H1 (cell line): ENCODE data around the gene TNFAIP2. TPM values are rescaled to one million over a fixed set of nuclear protein-coding genes. Genes with fewer than 3 reads are reported as not detected.
"Not testable (repeated sequence)": the region's sequence is repeated elsewhere in the genome, so short reads cannot be mapped to it uniquely, and the experiment has no call there.

ENCODE experiments used
- CTCF ChIA-PET: fragments of 300-600 bp; sonication (Branson Sonifier 250); formaldehyde crosslinking; loops from one replicate; lab custom pipeline; 2021; ENCODE audit not compliant: partially characterized antibody; lab: Charles Lee
- POLR2A ChIA-PET: fragments of 300-600 bp; sonication (Branson Sonifier 250); formaldehyde crosslinking; loops from one replicate; lab custom pipeline; 2021; ENCODE audit warnings: inconsistent platforms; ENCODE audit not compliant: partially characterized antibody; lab: Charles Lee
- DNase-seq, 2 experiments: peaks; one replicate each; pipeline versions ENCODE4 v3.0.0 to v3.0.0-alpha.2; 2010 to 2022; ENCODE audit warnings: low spot score in 2 of 2, low read depth in 1 of 2, mixed read lengths in 1 of 2
- FAIRE-seq: peaks from 2 replicates; lab custom pipeline; 2011; peaks lifted over from hg19 to GRCh38; lab: Jason Lieb, UNC
- H2AFZ ChIP-seq: 2 replicates; pipeline ENCODE4 v1.8.1; 2012; ENCODE audit warnings: low read length, inconsistent platforms
- H2AK5ac ChIP-seq: 2 replicates; pipeline ENCODE4 v1.6.1; 2013; ENCODE audit warnings: low read depth, low read length
- H2BK120ac ChIP-seq: replicated peaks from 2 replicates; pipeline ENCODE3; 2013; ENCODE audit warnings: low read depth, low read length, inconsistent platforms
- H2BK12ac ChIP-seq: 2 replicates; pipeline ENCODE4 v1.6.1; 2013; ENCODE audit warnings: low read depth, low read length
- H2BK15ac ChIP-seq: 2 replicates; pipeline ENCODE4 v1.6.1; 2013; ENCODE audit warnings: low read length
- H2BK20ac ChIP-seq: 2 replicates; pipeline ENCODE4 v1.6.1; 2013; ENCODE audit warnings: low read length
- H2BK5ac ChIP-seq: 2 replicates; pipeline ENCODE4 v1.6.1; 2013; ENCODE audit warnings: low read depth, low read length
- H3K14ac ChIP-seq: 2 replicates; pipeline ENCODE4 v1.6.1; 2013; ENCODE audit warnings: inconsistent platforms; ENCODE audit not compliant: insufficient read length
- H3K18ac ChIP-seq: 2 replicates; pipeline ENCODE4 v1.6.1; 2013; ENCODE audit warnings: low read length; ENCODE audit errors: extremely low read depth
- H3K23ac ChIP-seq: 2 replicates; pipeline ENCODE4 v1.6.1; 2013; ENCODE audit warnings: inconsistent platforms; ENCODE audit not compliant: insufficient read length
- H3K23me2 ChIP-seq: 2 replicates; pipeline ENCODE4 v1.6.1; 2013; ENCODE audit warnings: low read depth, low read length
- H3K27ac ChIP-seq: 2 replicates; pipeline ENCODE4 v1.6.1; 2011; ENCODE audit warnings: low read depth, low read length, inconsistent platforms
- H3K27me3 ChIP-seq, 4 experiments: replicated peaks in 1 of 4; 1 replicate in 1 of 4; 2 replicates in 3 of 4; pipeline versions ENCODE4 v1.6.1 to v1.8.1; 2011 to 2013; ENCODE audit warnings: low read length in 3 of 4, mild to moderate bottlenecking in 3 of 4, inconsistent platforms in 2 of 4, mixed read lengths in 2 of 4, moderate library complexity in 1 of 4; ENCODE audit not compliant: control insufficient read depth in 3 of 4, insufficient read depth in 3 of 4; ENCODE audit errors: extremely low read depth in 1 of 4
- H3K36me3 ChIP-seq, 4 experiments: 2 replicates each; pipeline versions ENCODE4 v1.6.1 to v1.8.1; 2011 to 2013; ENCODE audit warnings: mild to moderate bottlenecking in 4 of 4, low read length in 3 of 4, moderate library complexity in 2 of 4, control low read depth in 1 of 4, inconsistent platforms in 1 of 4; ENCODE audit not compliant: insufficient read depth in 4 of 4, control insufficient read depth in 2 of 4
- H3K4ac ChIP-seq: replicated peaks from 2 replicates; pipeline ENCODE3; 2013; ENCODE audit warnings: low read length, low read depth, mixed read lengths, inconsistent platforms; ENCODE audit not compliant: insufficient read length
- H3K4me1 ChIP-seq, 4 experiments: replicated peaks in 1 of 4; 1 replicate in 1 of 4; 2 replicates in 3 of 4; pipeline versions ENCODE4 v1.6.1 to v1.8.1; 2011 to 2013; ENCODE audit warnings: low read length in 3 of 4, inconsistent platforms in 2 of 4, mixed read lengths in 1 of 4; ENCODE audit not compliant: insufficient read depth in 4 of 4, control insufficient read depth in 3 of 4
- H3K4me2 ChIP-seq, 2 experiments: 2 replicates each; pipeline versions ENCODE4 v1.6.1 to v1.8.1; 2011 to 2013; ENCODE audit warnings: low read depth in 2 of 2, low read length in 2 of 2, control low read depth in 1 of 2, inconsistent platforms in 1 of 2, mild to moderate bottlenecking in 1 of 2; ENCODE audit not compliant: insufficient read depth in 1 of 2
- H3K4me3 ChIP-seq, 4 experiments: fragments of 200-600, 300-600 bp in 1 of 4; sonication (generic), shearing (Covaris generic), sonication (Bioruptor Twin) in 1 of 4; 2 replicates each; pipeline versions ENCODE4 v1.5.1 to v1.8.1; 2011 to 2016; ENCODE audit warnings: low read length in 4 of 4, low read depth in 3 of 4, control low read depth in 2 of 4, inconsistent platforms in 2 of 4, mild to moderate bottlenecking in 2 of 4, mixed read lengths in 1 of 4, moderate library complexity in 1 of 4; ENCODE audit not compliant: insufficient read depth in 2 of 4; ENCODE audit errors: extremely low read depth in 1 of 4
- H3K56ac ChIP-seq: replicated peaks from 2 replicates; pipeline ENCODE3; 2013; ENCODE audit warnings: low read depth, mild to moderate bottlenecking, mixed read lengths, low read length, inconsistent platforms; ENCODE audit not compliant: insufficient read length
- H3K79me1 ChIP-seq: 2 replicates; pipeline ENCODE4 v1.6.1; 2013; ENCODE audit warnings: low read depth, low read length, control low read depth
- H3K79me2 ChIP-seq, 2 experiments: 2 replicates each; pipeline versions ENCODE4 v1.6.1 to v1.8.1; 2012 to 2013; ENCODE audit warnings: low read length in 2 of 2, mild to moderate bottlenecking in 2 of 2, inconsistent platforms in 1 of 2; ENCODE audit not compliant: insufficient read depth in 2 of 2, control insufficient read depth in 1 of 2
- H3K9ac ChIP-seq, 4 experiments: replicated peaks in 1 of 4; 1 replicate in 1 of 4; 2 replicates in 3 of 4; pipeline versions ENCODE4 v1.6.1 to v1.8.1; 2011 to 2013; ENCODE audit warnings: low read depth in 3 of 4, low read length in 3 of 4, control low read depth in 2 of 4, mild to moderate bottlenecking in 2 of 4, moderate library complexity in 2 of 4, inconsistent platforms in 1 of 4; ENCODE audit errors: extremely low read depth in 1 of 4
- H3K9me3 ChIP-seq, 2 experiments: 2 replicates each; pipeline versions ENCODE4 v1.6.1 to v1.8.1; 2012 to 2013; ENCODE audit warnings: mild to moderate bottlenecking in 2 of 2, moderate library complexity in 2 of 2, control low read depth in 1 of 2, inconsistent platforms in 1 of 2, low read depth in 1 of 2, low read length in 1 of 2, mixed read lengths in 1 of 2; ENCODE audit not compliant: insufficient read depth in 2 of 2
- H4K20me1 ChIP-seq, 2 experiments: replicated peaks in 1 of 2; 2 replicates each; pipeline versions ENCODE3 to v1.8.1; 2011 to 2013; ENCODE audit warnings: inconsistent platforms in 2 of 2, low read length in 2 of 2, mild to moderate bottlenecking in 1 of 2; ENCODE audit not compliant: insufficient read depth in 2 of 2, control insufficient read depth in 1 of 2
- H4K5ac ChIP-seq: 2 replicates; pipeline ENCODE4 v1.6.1; 2013; ENCODE audit warnings: low read length, low read depth, mixed read lengths, inconsistent platforms; ENCODE audit not compliant: insufficient read length
- H4K8ac ChIP-seq: 2 replicates; pipeline ENCODE4 v1.8.0; 2013; ENCODE audit warnings: mild to moderate bottlenecking, moderate library complexity, low read length, inconsistent platforms; ENCODE audit not compliant: insufficient read depth; ENCODE audit errors: extremely low read depth
- H4K91ac ChIP-seq: replicated peaks from 2 replicates; pipeline ENCODE3; 2013; ENCODE audit warnings: low read length, mixed read lengths, inconsistent platforms; ENCODE audit not compliant: insufficient read length
- WGBS, 2 experiments: shearing (Covaris generic) in 1 of 2; methylation state at CpG; one replicate each; pipeline versions ENCODE4 v1.1.6 to v1.1.7; 2013 to 2015; ENCODE audit warnings: low lambda C conversion rate in 2 of 2, mixed read lengths in 2 of 2, inconsistent platforms in 1 of 2, low coverage in 1 of 2, missing lambda C conversion rate in 1 of 2; ENCODE audit not compliant: insufficient replicate concordance in 2 of 2, insufficient coverage in 1 of 2, insufficient read length in 1 of 2; ENCODE audit errors: extremely low coverage in 1 of 2, missing lambda C conversion rate in 1 of 2; 5-methylcytosine and 5-hydroxymethylcytosine counted together
- polyA plus RNA-seq, 7 experiments: library from polyadenylated mRNA; depleted of rRNA in 3 of 7; stranded (reverse) in 5 of 7; unstranded in 2 of 7; fragments of >200 nt in 5 of 7; fragments of 200-250 nt in 2 of 7; gene quantifications; 1 replicate in 5 of 7; 2 replicates in 1 of 7; 4 replicates in 1 of 7; pipeline versions ENCODE4 v1.2.1 to v1.2.3, GENCODE V29; 2011 to 2013; ENCODE audit warnings: missing spikeins in 2 of 7, mixed read lengths in 2 of 7
- total RNA-seq: library from RNA; stranded (reverse); fragmentation: NEBNext Ultra II Directional; extraction: Animal tissue kit (Norgen Biotek cat#: 25700); gene quantifications from 2 replicates; pipeline ENCODE4 v1.2.1, GENCODE V29; 2021

TNFAIP2 gene
- total and polyA plus RNA-seq, 2 of the 8 experiments (the other 6 are each of a cell fraction or from before 2014, with no cell fraction given) = 28.3 to 34.5 TPM

- H3K23ac ChIP-seq, H4K91ac ChIP-seq, H3K79me1 ChIP-seq, H2AK5ac ChIP-seq, H2BK20ac ChIP-seq, H3K14ac ChIP-seq, H3K27me3 ChIP-seq, POLR2A ChIA-PET, H2AFZ ChIP-seq, H3K18ac ChIP-seq, H4K20me1 ChIP-seq, H2BK5ac ChIP-seq, H4K5ac ChIP-seq, H3K9ac ChIP-seq, H2BK15ac ChIP-seq, H3K4me1 ChIP-seq, FAIRE-seq, H3K4me2 ChIP-seq, H3K36me3 ChIP-seq, H3K4me3 ChIP-seq, H2BK12ac ChIP-seq, H4K8ac ChIP-seq, H3K79me2 ChIP-seq, H3K27ac ChIP-seq, H3K23me2 ChIP-seq, H3K56ac ChIP-seq, H2BK120ac ChIP-seq, H3K4ac ChIP-seq, DNase-seq: not testable (repeated sequence)
- CTCF ChIA-PET = interaction anchor here (0.9 to 2.9 kb wide), 5 partner anchors 11 to 66 kb away, joined by 3 to 13 read pairs (median 4); no protein-coding TSS in a partner anchor
- H3K9me3 ChIP-seq = peaks cover 32 to 40% of the 10 kb centered on the region in 2 experiments
- WGBS, 2 experiments = 86% methylated on average over 2 of the region's 2 CpGs; no CpG with 5 or more reads in 1 of the 2 experiments
Measured at GRCh38 chr14:103171206-103171605, 47.9 kb downstream of the TNFAIP2 start.
